WTC11 (cell line): ENCODE data around the gene CCDC3.

Experiments used
- AFF4 ChIP-seq: sonication (generic); formaldehyde crosslinking; IDR thresholded peaks from 2 replicates; pipeline ENCODE4 v1.8.1; 2023; ENCODE audit warnings: mild to moderate bottlenecking, missing genetic modification reagents, borderline replicate concordance
- CDX4 ChIP-seq: fragments of 250-450 bp; sonication (Bioruptor Pico); IDR thresholded peaks from 2 replicates; pipeline ENCODE4 v1.9.0; 2021; ENCODE audit warnings: moderate library complexity, mild to moderate bottlenecking, inconsistent platforms, borderline replicate concordance
- CTCF ChIP-seq: fragments of 200-600 bp; IDR thresholded peaks from 2 replicates; pipeline ENCODE4 v1.8.0; 2022; ENCODE audit warnings: antibody characterized with exemption
- MAX ChIP-seq: sonication (generic); formaldehyde crosslinking; IDR thresholded peaks from 2 replicates; pipeline ENCODE4 v1.8.0; 2022; ENCODE audit warnings: mild to moderate bottlenecking, missing genetic modification reagents
- NFYB ChIP-seq: sonication (generic); formaldehyde crosslinking; conservative IDR thresholded peaks from 2 replicates; pipeline ENCODE4 v1.8.0; 2022; ENCODE audit warnings: low read depth, missing genetic modification reagents
- TEAD4 ChIP-seq: sonication (generic); formaldehyde crosslinking; IDR thresholded peaks from 2 replicates; pipeline ENCODE4 v1.8.0; 2022; ENCODE audit warnings: mild to moderate bottlenecking, missing genetic modification reagents
- USF2 ChIP-seq: sonication (generic); formaldehyde crosslinking; IDR thresholded peaks from 2 replicates; pipeline ENCODE4 v1.8.1; 2023; ENCODE audit warnings: mild to moderate bottlenecking, missing genetic modification reagents, moderate library complexity
- ZNF263 ChIP-seq: sonication (generic); formaldehyde crosslinking; IDR thresholded peaks from 2 replicates; pipeline ENCODE4 v1.8.1; 2022; ENCODE audit warnings: low read depth, mild to moderate bottlenecking, moderate library complexity, missing genetic modification reagents

- TF ChIP-seq CTCF (no peak), AFF4 (CRISPR knock-in tag) (no peak), ZNF263 (CRISPR knock-in tag) (no peak), MAX (no peak), CDX4 (CRISPR knock-in tag) (no peak), NFYB (CRISPR knock-in tag) (no peak), TEAD4 (no peak), USF2 (CRISPR knock-in tag) (no peak)
Observed at GRCh38 chr10:12909836-12910185, 91.7 kb downstream of the CCDC3 start.
